Sigmoid colon (tissue), 3 donors: ENCODE measurements around the gene SLC47A2.

Source experiments
- CTCF ChIP-seq, 4 experiments: fragments of 450-650 bp in 3 of 4; fragments of 200-600 bp in 1 of 4; IDR thresholded peaks; one replicate each; pipeline ENCODE4 v1.5.1; 2016 to 2019; ENCODE audit warnings: antibody characterized with exemption in 4 of 4, mild to moderate bottlenecking in 3 of 4, moderate library complexity in 2 of 4
- POLR2A ChIP-seq, 2 donors: fragments of 450-650 bp; IDR thresholded peaks; one replicate each; pipeline ENCODE4 v1.6.1; 2016; ENCODE audit warnings: antibody characterized with exemption in 2 of 2, mild to moderate bottlenecking in 2 of 2, moderate library complexity in 2 of 2

GRCh38 chr17:19706791-19707727 is 9.3 kb downstream of the SLC47A2 start:
- TF ChIP-seq CTCF (IDR thresholded peaks at IDR 0.05) (no peak), POLR2A (IDR thresholded peaks at IDR 0.05) (no peak)
